ENCODE measurements around the gene SEZ6L2. TPM values are rescaled to one million over a fixed set of nuclear protein-coding genes. Genes with fewer than 3 reads are reported as not detected.

SEZ6L2 gene
- total RNA-seq, 1 donor from 2014 or later: 13.2 TPM

- no peak for DNase-seq (ENCODE audit: low spot score, unreplicated experiment)
- H3K9me3 Mint-ChIP-seq (ENCODE audit: low read depth): no peaks in the 10 kb centered on the region
- no peaks in the 10 kb centered on the region for H3K27me3 Mint-ChIP-seq
- no peak overlapping the region for H3K4me3 Mint-ChIP-seq (ENCODE audit: low read depth)
- H3K27ac Mint-ChIP-seq: no peak overlapping the region
- no peaks in the 10 kb centered on the region for H3K4me1 Mint-ChIP-seq (ENCODE audit: low read depth)
- no peak for TF ChIP-seq CTCF (IDR thresholded peaks at IDR 0.05; ENCODE audit: unreplicated experiment)
- H3K36me3 Mint-ChIP-seq (ENCODE audit: insufficient read depth): peaks cover 4% of the 10 kb centered on the region
These were observed 10.0 kb upstream of the SEZ6L2 start for GRCh38 chr16:29909391-29909790.

- Mint-ChIP-seq H3K4me1 (ENCODE audit: low read depth) (no peaks in the 10 kb centered on the region), H3K36me3 (ENCODE audit: insufficient read depth) (peaks cover 4% of the 10 kb centered on the region), H3K9me3 (ENCODE audit: low read depth) (no peaks in the 10 kb centered on the region), H3K27me3 (peaks cover under 1% of the 10 kb centered on the region), H3K27ac (no peak overlapping the region), H3K4me3 (ENCODE audit: low read depth) (no peak overlapping the region)
- TF ChIP-seq CTCF (IDR thresholded peaks at IDR 0.05; ENCODE audit: unreplicated experiment): no peak
- no peak for DNase-seq (ENCODE audit: low spot score, unreplicated experiment)
These were observed 9.4 kb upstream of the SEZ6L2 start for GRCh38 chr16:29908719-29909220.

GRCh38 chr16:29907973-29908372 lies 8.6 kb upstream of the SEZ6L2 start:
- H3K27me3 Mint-ChIP-seq: peaks cover 5% of the 10 kb centered on the region
- no peaks in the 10 kb centered on the region for H3K4me1 Mint-ChIP-seq (ENCODE audit: low read depth)
- no peak for DNase-seq (ENCODE audit: low spot score, unreplicated experiment)
- no peaks in the 10 kb centered on the region for H3K9me3 Mint-ChIP-seq (ENCODE audit: low read depth)
- no peak overlapping the region for H3K27ac Mint-ChIP-seq
- no peak for TF ChIP-seq CTCF (IDR thresholded peaks at IDR 0.05; ENCODE audit: unreplicated experiment)
- H3K36me3 Mint-ChIP-seq (ENCODE audit: insufficient read depth): peaks cover 2% of the 10 kb centered on the region
- H3K4me3 Mint-ChIP-seq (ENCODE audit: low read depth): no peak overlapping the region

GRCh38 chr16:29906520-29907244 lies 7.3 kb upstream of the SEZ6L2 start:
- Mint-ChIP-seq H3K9me3 (ENCODE audit: low read depth) (no peaks in the 10 kb centered on the region), H3K27me3 (peaks cover 10% of the 10 kb centered on the region), H3K4me1 (ENCODE audit: low read depth) (no peaks in the 10 kb centered on the region), H3K36me3 (ENCODE audit: insufficient read depth) (no peaks in the 10 kb centered on the region), H3K27ac (no peak overlapping the region), H3K4me3 (ENCODE audit: low read depth) (no peak overlapping the region)
- TF ChIP-seq CTCF (IDR thresholded peaks at IDR 0.05; ENCODE audit: unreplicated experiment): no peak
- DNase-seq (ENCODE audit: low spot score, unreplicated experiment): no peak

GRCh38 chr16:29905668-29906067 lies 6.3 kb upstream of the SEZ6L2 start:
- Mint-ChIP-seq H3K4me3 (ENCODE audit: low read depth) (no peak overlapping the region), H3K9me3 (ENCODE audit: low read depth) (no peaks in the 10 kb centered on the region), H3K4me1 (ENCODE audit: low read depth) (peaks cover under 1% of the 10 kb centered on the region), H3K36me3 (ENCODE audit: insufficient read depth) (no peaks in the 10 kb centered on the region), H3K27me3 (peaks cover 13% of the 10 kb centered on the region), H3K27ac (no peak overlapping the region)
- no peak for DNase-seq (ENCODE audit: low spot score, unreplicated experiment)
- no peak for TF ChIP-seq CTCF (IDR thresholded peaks at IDR 0.05; ENCODE audit: unreplicated experiment)

All from progenitor cell of endocrine pancreas (in vitro differentiated cells).